Liver (tissue), 10 donors: ENCODE data around the gene TET2. TPM values are rescaled to one million over a fixed set of nuclear protein-coding genes. Genes with fewer than 3 reads are reported as not detected.

ENCODE experiments used
- DNase-seq: peaks from one replicate; pipeline ENCODE4 v3.0.0-alpha.2; 2017; ENCODE audit warnings: low spot score
- H3K27ac ChIP-seq, 2 donors: one replicate each; pipeline ENCODE4 v1.7.0; 2013; ENCODE audit warnings: inconsistent platforms in 2 of 2, low read length in 2 of 2, control low read depth in 1 of 2, low read depth in 1 of 2, mild to moderate bottlenecking in 1 of 2
- H3K27me3 ChIP-seq, 4 donors: one replicate each; pipeline versions ENCODE4 v1.6.1 to v1.7.0; 2013; ENCODE audit warnings: low read length in 3 of 4, inconsistent platforms in 1 of 4, mild to moderate bottlenecking in 1 of 4, moderate library complexity in 1 of 4; ENCODE audit not compliant: control insufficient read depth in 4 of 4, insufficient read depth in 4 of 4
- H3K36me3 ChIP-seq, 4 donors: one replicate each; pipeline versions ENCODE4 v1.6.1 to v1.7.0; 2013; ENCODE audit warnings: low read length in 3 of 4, mild to moderate bottlenecking in 3 of 4, low read depth in 1 of 4, moderate library complexity in 1 of 4; ENCODE audit not compliant: control insufficient read depth in 4 of 4, insufficient read depth in 3 of 4
- H3K4me1 ChIP-seq, 4 donors: one replicate each; pipeline versions ENCODE4 v1.6.1 to v1.7.0; 2013; ENCODE audit warnings: low read length in 3 of 4, mild to moderate bottlenecking in 3 of 4, moderate library complexity in 1 of 4; ENCODE audit not compliant: control insufficient read depth in 4 of 4, insufficient read depth in 4 of 4
- H3K4me3 ChIP-seq, 3 donors: one replicate each; pipeline versions ENCODE4 v1.6.1 to v1.7.0; 2013; ENCODE audit warnings: low read length in 3 of 3, control low read depth in 1 of 3, low read depth in 1 of 3, mild to moderate bottlenecking in 1 of 3
- H3K9ac ChIP-seq, 2 donors: one replicate each; pipeline ENCODE4 v1.7.0; 2013; ENCODE audit warnings: low read length in 2 of 2, mild to moderate bottlenecking in 2 of 2, moderate library complexity in 2 of 2, control low read depth in 1 of 2, low read depth in 1 of 2
- H3K9me3 ChIP-seq, 4 donors: one replicate each; pipeline versions ENCODE4 v1.6.1 to v1.7.0; 2013; ENCODE audit warnings: low read length in 3 of 4; ENCODE audit not compliant: control insufficient read depth in 4 of 4
- EGR1 ChIP-seq, 2 donors: IDR thresholded peaks; 2 replicates each; pipeline ENCODE4 v1.6.1; 2016 to 2018; ENCODE audit warnings: antibody characterized with exemption in 2 of 2, low read depth in 2 of 2
- FOXA1 ChIP-seq: IDR thresholded peaks from 2 replicates; pipeline ENCODE4 v1.6.1; 2016; ENCODE audit warnings: antibody characterized with exemption
- FOXA2 ChIP-seq: IDR thresholded peaks from 2 replicates; pipeline ENCODE4 v1.6.1; 2016; ENCODE audit warnings: antibody characterized with exemption
- GABPA ChIP-seq, 2 donors: IDR thresholded peaks in 1 of 2; conservative IDR thresholded peaks in 1 of 2; 2 replicates each; pipeline ENCODE4 v1.6.1; 2016; ENCODE audit warnings: antibody characterized with exemption in 2 of 2, mild to moderate bottlenecking in 1 of 2, moderate library complexity in 1 of 2
- HNF4G ChIP-seq: IDR thresholded peaks from 2 replicates; pipeline ENCODE4 v1.6.1; 2016; ENCODE audit warnings: antibody characterized with exemption
- JUND ChIP-seq, 2 donors: IDR thresholded peaks; 2 replicates each; pipeline ENCODE4 v1.6.1; 2016; ENCODE audit warnings: antibody characterized with exemption in 2 of 2
- NR2F2 ChIP-seq: IDR thresholded peaks from 2 replicates; pipeline ENCODE4 v1.6.1; 2016; ENCODE audit warnings: antibody characterized with exemption
- RXRA ChIP-seq, 2 donors: IDR thresholded peaks; 2 replicates each; pipeline ENCODE4 v1.6.1; 2017 to 2018; ENCODE audit warnings: antibody characterized with exemption in 2 of 2, mild to moderate bottlenecking in 1 of 2
- SP1 ChIP-seq: IDR thresholded peaks from 2 replicates; pipeline ENCODE4 v1.6.1; 2018; ENCODE audit warnings: antibody characterized with exemption, mild to moderate bottlenecking
- TAF1 ChIP-seq: conservative IDR thresholded peaks from 2 replicates; pipeline ENCODE4 v1.6.1; 2016; ENCODE audit warnings: antibody characterized with exemption, mild to moderate bottlenecking
- YY1 ChIP-seq: IDR thresholded peaks from 2 replicates; pipeline ENCODE4 v1.6.1; 2016; ENCODE audit warnings: antibody characterized with exemption, mild to moderate bottlenecking
- WGBS: extraction: QIAGEN DNeasy Blood & Tissue Kit; methylation state at CpG from one replicate; pipeline ENCODE4 v1.1.7; 2013; 5-methylcytosine and 5-hydroxymethylcytosine counted together
- polyA plus RNA-seq, 2 donors: library from polyadenylated mRNA; stranded (reverse) in 1 of 2; unstranded in 1 of 2; fragments of 200-250 nt in 1 of 2; fragments of >200 nt in 1 of 2; fragmentation: Nextera tagmentation in 1 of 2; extraction: Ambion mirVana in 1 of 2; gene quantifications; one replicate each; pipeline versions ENCODE4 v1.2.1 to v1.2.3, GENCODE V29; 2013 to 2015
- small RNA-seq: library from RNA; depleted of rRNA; stranded (forward); fragments of <200 nt; gene quantifications from one replicate; pipeline ENCODE3, GENCODE V24; 2014
- total RNA-seq, 2 donors: library from RNA; depleted of rRNA; stranded (reverse); fragments of >200 nt; gene quantifications; one replicate each; pipeline ENCODE4 v1.2.3, GENCODE V29; 2014
- TF ChIP-seq, protein P1 (sequence below): IDR thresholded peaks from 2 replicates; pipeline ENCODE4 v1.6.1; 2016; ENCODE audit warnings: antibody characterized with exemption
- TF ChIP-seq, protein P2 (sequence below): IDR thresholded peaks from 2 replicates; pipeline ENCODE4 v1.6.1; 2016; ENCODE audit warnings: antibody characterized with exemption, mild to moderate bottlenecking
- TF ChIP-seq, protein P3 (sequence below): IDR thresholded peaks from 2 replicates; pipeline ENCODE4 v1.6.1; 2016; ENCODE audit warnings: antibody characterized with exemption
- donor health status: healthy.
- donor health status: healthy.
- donor health status: healthy.
- donor health status: healthy.
- donor health status: healthy.

The TET2 gene
- total and polyA plus RNA-seq, 4 donors: 0.88 to 8.4 (median 5.5) TPM

DNA sequence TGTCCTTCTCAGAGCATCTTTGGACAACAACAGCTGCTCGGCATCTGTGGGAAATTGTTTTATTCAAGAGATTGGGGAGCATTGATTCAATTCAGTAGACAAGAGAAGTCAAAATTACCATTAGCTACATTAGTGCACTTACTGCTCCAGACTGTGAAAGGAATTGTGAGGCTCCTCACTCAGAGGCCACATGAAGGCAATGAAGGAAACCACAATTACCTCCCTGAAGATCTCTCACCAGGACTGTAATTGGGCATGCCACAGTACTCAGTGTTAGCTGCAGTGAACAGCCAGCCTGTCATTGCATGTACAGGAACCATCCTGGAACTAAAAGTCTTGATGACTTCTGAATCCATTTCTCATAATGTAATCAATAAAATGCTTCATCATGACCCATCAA, 182.4 kb downstream of the TET2 start:
- H3K4me3 ChIP-seq: no peak overlapping the region
- no peaks in the 10 kb centered on the region for H3K36me3 ChIP-seq
- 100% methylated on average over 1 of the region's 1 CpG for WGBS
- H3K27me3 ChIP-seq: no peaks in the 10 kb centered on the region
- H3K4me1 ChIP-seq: no peaks in the 10 kb centered on the region
- TF ChIP-seq SP1 (no peak), FOXA1 (no peak), JUND (IDR thresholded peaks at IDR 0.05) (no peak), NR2F2 (no peak), GABPA (IDR thresholded peaks at IDR 0.05 in 1 of 2, conservative IDR thresholded peaks at IDR 0.05 in 1 of 2) (no peak), YY1 (no peak), TAF1 (no peak), RXRA (IDR thresholded peaks at IDR 0.05) (no peak), EGR1 (IDR thresholded peaks at IDR 0.05; ENCODE audit: low read depth in 2 of 2) (no peak), HNF4G (no peak), FOXA2 (no peak)
- TF ChIP-seq, protein P1, sequence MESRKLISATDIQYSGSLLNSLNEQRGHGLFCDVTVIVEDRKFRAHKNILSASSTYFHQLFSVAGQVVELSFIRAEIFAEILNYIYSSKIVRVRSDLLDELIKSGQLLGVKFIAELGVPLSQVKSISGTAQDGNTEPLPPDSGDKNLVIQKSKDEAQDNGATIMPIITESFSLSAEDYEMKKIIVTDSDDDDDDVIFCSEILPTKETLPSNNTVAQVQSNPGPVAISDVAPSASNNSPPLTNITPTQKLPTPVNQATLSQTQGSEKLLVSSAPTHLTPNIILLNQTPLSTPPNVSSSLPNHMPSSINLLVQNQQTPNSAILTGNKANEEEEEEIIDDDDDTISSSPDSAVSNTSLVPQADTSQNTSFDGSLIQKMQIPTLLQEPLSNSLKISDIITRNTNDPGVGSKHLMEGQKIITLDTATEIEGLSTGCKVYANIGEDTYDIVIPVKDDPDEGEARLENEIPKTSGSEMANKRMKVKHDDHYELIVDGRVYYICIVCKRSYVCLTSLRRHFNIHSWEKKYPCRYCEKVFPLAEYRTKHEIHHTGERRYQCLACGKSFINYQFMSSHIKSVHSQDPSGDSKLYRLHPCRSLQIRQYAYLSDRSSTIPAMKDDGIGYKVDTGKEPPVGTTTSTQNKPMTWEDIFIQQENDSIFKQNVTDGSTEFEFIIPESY: no peak
- TF ChIP-seq, protein P2, sequence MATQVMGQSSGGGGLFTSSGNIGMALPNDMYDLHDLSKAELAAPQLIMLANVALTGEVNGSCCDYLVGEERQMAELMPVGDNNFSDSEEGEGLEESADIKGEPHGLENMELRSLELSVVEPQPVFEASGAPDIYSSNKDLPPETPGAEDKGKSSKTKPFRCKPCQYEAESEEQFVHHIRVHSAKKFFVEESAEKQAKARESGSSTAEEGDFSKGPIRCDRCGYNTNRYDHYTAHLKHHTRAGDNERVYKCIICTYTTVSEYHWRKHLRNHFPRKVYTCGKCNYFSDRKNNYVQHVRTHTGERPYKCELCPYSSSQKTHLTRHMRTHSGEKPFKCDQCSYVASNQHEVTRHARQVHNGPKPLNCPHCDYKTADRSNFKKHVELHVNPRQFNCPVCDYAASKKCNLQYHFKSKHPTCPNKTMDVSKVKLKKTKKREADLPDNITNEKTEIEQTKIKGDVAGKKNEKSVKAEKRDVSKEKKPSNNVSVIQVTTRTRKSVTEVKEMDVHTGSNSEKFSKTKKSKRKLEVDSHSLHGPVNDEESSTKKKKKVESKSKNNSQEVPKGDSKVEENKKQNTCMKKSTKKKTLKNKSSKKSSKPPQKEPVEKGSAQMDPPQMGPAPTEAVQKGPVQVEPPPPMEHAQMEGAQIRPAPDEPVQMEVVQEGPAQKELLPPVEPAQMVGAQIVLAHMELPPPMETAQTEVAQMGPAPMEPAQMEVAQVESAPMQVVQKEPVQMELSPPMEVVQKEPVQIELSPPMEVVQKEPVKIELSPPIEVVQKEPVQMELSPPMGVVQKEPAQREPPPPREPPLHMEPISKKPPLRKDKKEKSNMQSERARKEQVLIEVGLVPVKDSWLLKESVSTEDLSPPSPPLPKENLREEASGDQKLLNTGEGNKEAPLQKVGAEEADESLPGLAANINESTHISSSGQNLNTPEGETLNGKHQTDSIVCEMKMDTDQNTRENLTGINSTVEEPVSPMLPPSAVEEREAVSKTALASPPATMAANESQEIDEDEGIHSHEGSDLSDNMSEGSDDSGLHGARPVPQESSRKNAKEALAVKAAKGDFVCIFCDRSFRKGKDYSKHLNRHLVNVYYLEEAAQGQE: no peak
- TF ChIP-seq, protein P3, sequence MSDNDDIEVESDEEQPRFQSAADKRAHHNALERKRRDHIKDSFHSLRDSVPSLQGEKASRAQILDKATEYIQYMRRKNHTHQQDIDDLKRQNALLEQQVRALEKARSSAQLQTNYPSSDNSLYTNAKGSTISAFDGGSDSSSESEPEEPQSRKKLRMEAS: no peak
- no peak for DNase-seq
- no peaks in the 10 kb centered on the region for H3K9me3 ChIP-seq
- H3K27ac ChIP-seq: no peak overlapping the region
- H3K9ac ChIP-seq: no peak overlapping the region

Small RNA genes within 50 kb of the gene (small RNA-seq; reads per million reads assigned to genes)
- gene RF00322 (not detected), gene RN7SL89P (not detected)
